Mesenchymal stem cell (in vitro differentiated cells and primary cell): ENCODE results near the gene GBF1.

Source experiments
- DNase-seq: peaks from one replicate; pipeline ENCODE4 v3.0.0-alpha.2; 2013
- H2AFZ ChIP-seq: one replicate; pipeline ENCODE4 v1.6.1; 2013; ENCODE audit warnings: low read depth, mild to moderate bottlenecking, control low read depth, inconsistent platforms, low read length, moderate library complexity
- H2AK5ac ChIP-seq: 2 replicates; pipeline ENCODE4 v1.6.1; 2013; ENCODE audit warnings: low read length, moderate library complexity, mild to moderate bottlenecking, inconsistent platforms; ENCODE audit not compliant: severe bottlenecking
- H2BK120ac ChIP-seq: one replicate; pipeline ENCODE4 v1.6.1; 2013; ENCODE audit warnings: low read depth, mild to moderate bottlenecking, inconsistent platforms, low read length, moderate library complexity
- H2BK12ac ChIP-seq, 2 experiments: one replicate each; pipeline ENCODE4 v1.6.1; 2013; ENCODE audit warnings: inconsistent platforms in 2 of 2, low read length in 2 of 2, mild to moderate bottlenecking in 2 of 2, moderate library complexity in 2 of 2, control low read depth in 1 of 2
- H2BK15ac ChIP-seq: one replicate; pipeline ENCODE4 v1.6.1; 2013; ENCODE audit warnings: mild to moderate bottlenecking, low read depth, inconsistent platforms; ENCODE audit not compliant: poor library complexity, severe bottlenecking
- H2BK5ac ChIP-seq: 2 replicates; pipeline ENCODE4 v1.6.1; 2013; ENCODE audit warnings: low read depth, mild to moderate bottlenecking, low read length, control low read depth, inconsistent platforms; ENCODE audit not compliant: poor library complexity, severe bottlenecking
- H3K14ac ChIP-seq, 2 experiments: one replicate each; pipeline ENCODE4 v1.6.1; 2013; ENCODE audit warnings: inconsistent platforms in 2 of 2, low read length in 2 of 2, control low read depth in 1 of 2, mild to moderate bottlenecking in 1 of 2, moderate library complexity in 1 of 2
- H3K18ac ChIP-seq, 2 experiments: one replicate each; pipeline ENCODE4 v1.6.1; 2013; ENCODE audit warnings: inconsistent platforms in 2 of 2, low read length in 2 of 2, control low read depth in 1 of 2, low read depth in 1 of 2, mild to moderate bottlenecking in 1 of 2
- H3K23ac ChIP-seq, 2 experiments: one replicate each; pipeline ENCODE4 v1.6.1; 2013; ENCODE audit warnings: inconsistent platforms in 2 of 2, low read length in 2 of 2, mild to moderate bottlenecking in 2 of 2, moderate library complexity in 2 of 2, control low read depth in 1 of 2
- H3K27ac ChIP-seq: 2 replicates; pipeline ENCODE4 v1.5.1; 2013; ENCODE audit warnings: mild to moderate bottlenecking, moderate library complexity, low read length, control low read depth, inconsistent platforms; ENCODE audit not compliant: poor library complexity, severe bottlenecking
- H3K27me3 ChIP-seq, 2 experiments: 2 replicates each; pipeline versions ENCODE4 v1.6.1 to v1.7.0; 2013; ENCODE audit warnings: low read length in 2 of 2, mild to moderate bottlenecking in 2 of 2, moderate library complexity in 2 of 2, control low read depth in 1 of 2, inconsistent platforms in 1 of 2; ENCODE audit not compliant: control insufficient read depth in 1 of 2, insufficient read depth in 1 of 2
- H3K36me3 ChIP-seq, 2 experiments: 2 replicates each; pipeline versions ENCODE4 v1.6.1 to v1.7.0; 2013; ENCODE audit warnings: low read length in 2 of 2, control low read depth in 1 of 2, inconsistent platforms in 1 of 2, low read depth in 1 of 2, mild to moderate bottlenecking in 1 of 2; ENCODE audit not compliant: insufficient read depth in 2 of 2, control insufficient read depth in 1 of 2
- H3K4ac ChIP-seq, 2 experiments: one replicate each; pipeline ENCODE4 v1.6.1; 2013; ENCODE audit warnings: inconsistent platforms in 2 of 2, low read length in 2 of 2, mild to moderate bottlenecking in 2 of 2, moderate library complexity in 2 of 2, control low read depth in 1 of 2, low read depth in 1 of 2
- H3K4me1 ChIP-seq: 2 replicates; pipeline ENCODE4 v1.6.1; 2013; ENCODE audit warnings: low read depth, low read length, control low read depth; ENCODE audit not compliant: control insufficient read depth, insufficient read depth
- H3K4me2 ChIP-seq: 2 replicates; pipeline ENCODE4 v1.6.1; 2013; ENCODE audit warnings: low read length, mild to moderate bottlenecking, inconsistent platforms; ENCODE audit not compliant: poor library complexity, severe bottlenecking
- H3K4me3 ChIP-seq, 2 experiments: 2 replicates each; pipeline versions ENCODE4 v1.5.1 to v1.7.0; 2013; ENCODE audit warnings: low read length in 2 of 2, mild to moderate bottlenecking in 2 of 2, control low read depth in 1 of 2, low read depth in 1 of 2; ENCODE audit not compliant: insufficient read depth in 1 of 2
- H3K79me1 ChIP-seq: replicated peaks from 2 replicates; pipeline ENCODE4 v1.6.1; 2013; ENCODE audit warnings: mild to moderate bottlenecking, control low read depth, low read length, inconsistent platforms; ENCODE audit not compliant: poor library complexity, severe bottlenecking
- H3K9ac ChIP-seq: 2 replicates; pipeline ENCODE4 v1.7.0; 2013; ENCODE audit warnings: mild to moderate bottlenecking, low read length, moderate library complexity
- H3K9me3 ChIP-seq: 2 replicates; pipeline ENCODE4 v1.7.0; 2013; ENCODE audit warnings: mild to moderate bottlenecking, low read length; ENCODE audit not compliant: control insufficient read depth
- H4K8ac ChIP-seq: one replicate; pipeline ENCODE4 v1.6.1; 2013; ENCODE audit warnings: inconsistent platforms, mild to moderate bottlenecking, low read length, moderate library complexity
- H4K91ac ChIP-seq: one replicate; pipeline ENCODE4 v1.6.1; 2013; ENCODE audit warnings: mild to moderate bottlenecking, low read length, inconsistent platforms
- WGBS: methylation state at CpG from one replicate; pipeline ENCODE4 v1.1.7; 2013; ENCODE audit warnings: mixed read lengths; 5-methylcytosine and 5-hydroxymethylcytosine counted together

The GBF1 gene

GRCh38 chr10:102397222-102398171, 152.2 kb downstream of the GBF1 start:
- Histone ChIP-seq H3K4me2 (no peak overlapping the region), H3K4me3 (no peak overlapping the region), H3K27ac (no peak overlapping the region), H2BK12ac (no peak overlapping the region), H3K36me3 (peaks cover 30 to 52% of the 10 kb centered on the region in 2 experiments), H3K27me3 (no peaks in the 10 kb centered on the region), H3K23ac (no peak overlapping the region), H2BK120ac (no peak overlapping the region), H2BK5ac (no peak overlapping the region), H3K9ac (no peak overlapping the region), H3K79me1 (peaks cover 23% of the 10 kb centered on the region), H2AK5ac (no peak overlapping the region), H3K18ac (no peak overlapping the region), H2AFZ (no peak overlapping the region), H3K4me1 (peaks cover 60% of the 10 kb centered on the region), H2BK15ac (no peak overlapping the region), H4K91ac (no peak overlapping the region), H3K4ac (no peak overlapping the region), H4K8ac (no peak overlapping the region), H3K9me3 (no peaks in the 10 kb centered on the region), H3K14ac (no peak overlapping the region)
- 98% methylated on average over 13 of the region's 14 CpGs for WGBS
- no peak for DNase-seq

- no peak overlapping the region for H3K18ac ChIP-seq
- WGBS, result 93% methylated on average over 18 of the region's 21 CpGs
Observed at GRCh38 chr10:102398172-102399020, 153.1 kb downstream of the GBF1 start.

GRCh38 chr10:102399217-102400021, 154.1 kb downstream of the GBF1 start:
- Histone ChIP-seq H3K27me3 (no peaks in the 10 kb centered on the region), H3K18ac (peak overlapping the region; percentile 70 to 78), H3K4me3 (peak overlapping the region; percentile 55 to 67), H3K4me1 (peaks cover 66% of the 10 kb centered on the region), H2BK12ac (peak overlapping the region in 1 of 2 experiments; percentile 51), H2BK15ac (peak overlapping the region; percentile 68), H3K23ac (no peak overlapping the region), H3K4ac (peak overlapping the region; percentile 22 to 61), H2BK120ac (no peak overlapping the region), H4K91ac (peak overlapping the region; percentile 86), H3K79me1 (peaks cover 23% of the 10 kb centered on the region), H3K27ac (peak overlapping the region; percentile 54), H4K8ac (peak overlapping the region; percentile 96), H3K9me3 (no peaks in the 10 kb centered on the region), H3K9ac (peak overlapping the region; percentile 76), H3K14ac (no peak overlapping the region), H2AK5ac (peak overlapping the region; percentile 28), H3K36me3 (peaks cover 31 to 67% of the 10 kb centered on the region in 2 experiments), H3K4me2 (peak overlapping the region; percentile 73), H2BK5ac (no peak overlapping the region), H2AFZ (peak overlapping the region; percentile 46)
- DNase-seq, result peak; percentile 86
- WGBS, result 7% methylated on average over 71 of the region's 72 CpGs

More at GRCh38 chr10:102398172-102399020, 153.1 kb downstream of the GBF1 start:
- no peak overlapping the region for H2AK5ac ChIP-seq
- H2BK15ac ChIP-seq, result no peak overlapping the region
- no peak overlapping the region for H2BK120ac ChIP-seq
- H3K4me1 ChIP-seq, result peaks cover 65% of the 10 kb centered on the region
- H2AFZ ChIP-seq, result no peak overlapping the region
- H3K27me3 ChIP-seq, result no peaks in the 10 kb centered on the region
- no peak overlapping the region for H2BK5ac ChIP-seq
- H3K9me3 ChIP-seq, result no peaks in the 10 kb centered on the region
- H3K4me3 ChIP-seq, result no peak overlapping the region
- H3K4me2 ChIP-seq, result no peak overlapping the region
- no peak overlapping the region for H3K27ac ChIP-seq
- H3K23ac ChIP-seq, result no peak overlapping the region
- DNase-seq, result no peak
- H2BK12ac ChIP-seq, result no peak overlapping the region
- no peak overlapping the region for H3K4ac ChIP-seq
- H3K14ac ChIP-seq, result no peak overlapping the region
- peaks cover 23% of the 10 kb centered on the region for H3K79me1 ChIP-seq
- no peak overlapping the region for H4K8ac ChIP-seq
- H4K91ac ChIP-seq, result no peak overlapping the region
- H3K9ac ChIP-seq, result peak overlapping the region; percentile 76
- peaks cover 31 to 60% of the 10 kb centered on the region in 2 experiments for H3K36me3 ChIP-seq
